Uterus (tissue), 4 donors: ENCODE measurements around the gene SCN1B. TPM values are rescaled to one million over a fixed set of nuclear protein-coding genes. Genes with fewer than 3 reads are reported as not detected.
"Not testable (repeated sequence)": the region's sequence is repeated elsewhere in the genome, so short reads cannot be mapped to it uniquely, and the experiment has no call there.

Experiments
- DNase-seq, 2 donors: peaks; one replicate each; pipeline ENCODE4 v3.0.0-alpha.2; 2019 to 2020
- H3K27ac ChIP-seq, 2 donors: fragments of 200-600 bp; sonication (generic); 1 replicate in 1 of 2; 2 replicates in 1 of 2; pipeline ENCODE4 v1.5.1; 2016 to 2018
- H3K27me3 ChIP-seq, 2 donors: fragments of 200-600 bp; sonication (generic); one replicate each; pipeline ENCODE4 v1.5.1; 2018 to 2019; ENCODE audit warnings: control low read depth in 1 of 2
- H3K36me3 ChIP-seq, 2 donors: fragments of 200-600 bp; sonication (generic); one replicate each; pipeline ENCODE4 v1.5.1; 2019; ENCODE audit warnings: control low read depth in 1 of 2
- H3K4me1 ChIP-seq, 2 donors: fragments of 200-600 bp; sonication (generic); one replicate each; pipeline ENCODE4 v1.5.1; 2018 to 2019; ENCODE audit warnings: control low read depth in 1 of 2
- H3K4me3 ChIP-seq, 2 donors: fragments of 200-600 bp; sonication (generic); 1 replicate in 1 of 2; 2 replicates in 1 of 2; pipeline ENCODE4 v1.5.1; 2018 to 2019; ENCODE audit warnings: mild to moderate bottlenecking in 1 of 2
- H3K9me3 ChIP-seq, 2 donors: fragments of 200-600 bp; sonication (generic); one replicate each; pipeline ENCODE4 v1.5.1; 2019; ENCODE audit warnings: control low read depth in 1 of 2
- POLR2A ChIP-seq, 2 donors: fragments of 450-650 bp; IDR thresholded peaks; one replicate each; pipeline ENCODE4 v1.6.1; 2016; ENCODE audit warnings: antibody characterized with exemption in 2 of 2, mild to moderate bottlenecking in 1 of 2, moderate library complexity in 1 of 2
- intact Hi-C: fragments of 100-400 bp; cut with DNase I; formaldehyde crosslinking; loops from one replicate; pipeline ENCODE4 v1.15.1; 2023; ENCODE audit warnings: low total_unique reads
- total RNA-seq, 4 donors: library from RNA; depleted of rRNA in 3 of 4; stranded (reverse); fragments of >200 nt in 3 of 4; gene quantifications; one replicate each; pipeline versions ENCODE4 v1.1.0 to v1.2.4, GENCODE V29; 2014 to 2023
- TF ChIP-seq, protein P1 (sequence below), 4 experiments: fragments of 200-600 bp in 2 of 4; fragments of 450-650 bp in 2 of 4; sonication (generic) in 2 of 4; IDR thresholded peaks; one replicate each; pipeline ENCODE4 v1.5.1; 2016 to 2019; ENCODE audit warnings: antibody characterized with exemption in 4 of 4, mild to moderate bottlenecking in 2 of 4, moderate library complexity in 1 of 4
- donor health status: DM: yes; HTN: yes; CAD: no.

Gene SCN1B
- total RNA-seq, 4 donors from 2014 or later: 0.26 to 15.2 (median 0.78) TPM

DNA sequence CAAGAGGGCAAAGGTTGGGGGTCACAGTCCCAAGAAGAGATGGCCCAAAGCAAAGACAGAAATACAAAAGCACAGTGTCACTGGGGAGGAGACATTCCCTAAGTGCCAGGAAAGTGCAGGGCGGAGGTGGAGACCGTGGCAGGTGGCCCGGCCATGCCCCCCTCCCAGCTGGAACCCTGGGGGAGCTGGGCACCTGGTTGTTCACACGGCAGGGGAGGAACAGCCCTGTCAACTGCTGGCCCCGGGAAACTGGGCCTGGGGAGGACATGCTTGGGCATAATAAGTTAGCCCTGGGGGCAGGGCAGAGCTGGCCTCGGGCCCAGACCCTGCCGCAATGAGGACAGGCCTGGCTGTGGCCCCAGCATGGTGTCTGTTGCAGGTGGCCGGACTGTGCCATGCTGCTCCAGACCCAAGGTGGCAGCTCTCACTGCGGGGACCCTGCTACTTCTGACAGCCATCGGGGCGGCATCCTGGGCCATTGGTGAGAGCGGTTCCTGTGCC lies 18.7 kb downstream of the SCN1B start:
- intact Hi-C loops: no loop called here
- no peak for DNase-seq
- no peaks in the 10 kb centered on the region for H3K36me3 ChIP-seq
- TF ChIP-seq POLR2A (IDR thresholded peaks at IDR 0.05): no peak
- TF ChIP-seq, protein P1, sequence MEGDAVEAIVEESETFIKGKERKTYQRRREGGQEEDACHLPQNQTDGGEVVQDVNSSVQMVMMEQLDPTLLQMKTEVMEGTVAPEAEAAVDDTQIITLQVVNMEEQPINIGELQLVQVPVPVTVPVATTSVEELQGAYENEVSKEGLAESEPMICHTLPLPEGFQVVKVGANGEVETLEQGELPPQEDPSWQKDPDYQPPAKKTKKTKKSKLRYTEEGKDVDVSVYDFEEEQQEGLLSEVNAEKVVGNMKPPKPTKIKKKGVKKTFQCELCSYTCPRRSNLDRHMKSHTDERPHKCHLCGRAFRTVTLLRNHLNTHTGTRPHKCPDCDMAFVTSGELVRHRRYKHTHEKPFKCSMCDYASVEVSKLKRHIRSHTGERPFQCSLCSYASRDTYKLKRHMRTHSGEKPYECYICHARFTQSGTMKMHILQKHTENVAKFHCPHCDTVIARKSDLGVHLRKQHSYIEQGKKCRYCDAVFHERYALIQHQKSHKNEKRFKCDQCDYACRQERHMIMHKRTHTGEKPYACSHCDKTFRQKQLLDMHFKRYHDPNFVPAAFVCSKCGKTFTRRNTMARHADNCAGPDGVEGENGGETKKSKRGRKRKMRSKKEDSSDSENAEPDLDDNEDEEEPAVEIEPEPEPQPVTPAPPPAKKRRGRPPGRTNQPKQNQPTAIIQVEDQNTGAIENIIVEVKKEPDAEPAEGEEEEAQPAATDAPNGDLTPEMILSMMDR (IDR thresholded peaks at IDR 0.05): no peak
- no peaks in the 10 kb centered on the region for H3K4me1 ChIP-seq
- H3K27me3 ChIP-seq: no peaks in the 10 kb centered on the region
- H3K4me3 ChIP-seq: no peak overlapping the region
- no peak overlapping the region for H3K27ac ChIP-seq
- H3K9me3 ChIP-seq: no peaks in the 10 kb centered on the region

DNA sequence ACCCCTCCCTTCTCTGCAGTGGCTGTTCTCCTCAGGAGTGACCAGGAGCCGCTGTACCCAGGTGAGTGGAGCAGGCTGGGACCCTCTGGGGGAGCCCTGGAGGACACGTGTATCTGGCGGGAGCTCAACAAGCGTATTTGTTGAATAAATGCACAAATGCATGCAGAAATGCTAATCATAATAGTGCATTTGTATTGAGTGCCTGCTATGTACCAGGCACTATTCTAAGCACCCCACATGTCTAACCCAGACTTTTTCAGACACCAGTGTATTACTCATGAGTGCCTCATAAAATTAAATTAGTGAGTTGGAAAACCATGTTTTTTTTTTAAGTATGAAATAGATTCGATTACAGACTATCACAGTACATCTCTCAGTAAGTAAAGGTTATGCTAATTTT lies 19.2 kb downstream of the SCN1B start:
- H3K27ac ChIP-seq: no peak overlapping the region
- no peak for DNase-seq
- intact Hi-C loops: no loop called here
- no peaks in the 10 kb centered on the region for H3K36me3 ChIP-seq
- no peaks in the 10 kb centered on the region for H3K27me3 ChIP-seq
- no peak overlapping the region for H3K4me3 ChIP-seq
- no peaks in the 10 kb centered on the region for H3K4me1 ChIP-seq
- TF ChIP-seq, protein P1 (IDR thresholded peaks at IDR 0.05): no peak
- TF ChIP-seq POLR2A (IDR thresholded peaks at IDR 0.05): no peak
- H3K9me3 ChIP-seq: no peaks in the 10 kb centered on the region

DNA sequence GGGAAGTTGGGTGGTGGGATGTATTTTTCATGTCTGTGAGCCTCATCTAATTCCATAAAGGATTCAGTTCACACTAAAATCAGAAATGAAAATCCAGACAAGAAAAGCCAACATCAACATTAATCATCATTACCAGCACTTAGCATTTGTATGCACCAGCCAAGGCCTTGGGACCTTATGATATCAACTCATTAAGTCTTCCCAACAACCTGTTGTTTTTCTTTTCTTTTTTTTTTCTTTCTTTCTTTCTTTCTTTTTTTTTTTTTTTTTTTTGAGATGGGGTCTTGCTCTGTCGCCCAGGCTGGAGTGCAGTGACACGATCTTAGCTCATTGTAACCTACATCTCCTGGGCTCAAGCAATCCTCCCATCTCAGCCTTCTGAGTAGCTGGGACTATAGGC lies 20.4 kb downstream of the SCN1B start:
- H3K4me3 ChIP-seq, H3K9me3 ChIP-seq, H3K4me1 ChIP-seq, H3K27me3 ChIP-seq, H3K27ac ChIP-seq, intact Hi-C loops, DNase-seq, H3K36me3 ChIP-seq: not testable (repeated sequence)

DNA sequence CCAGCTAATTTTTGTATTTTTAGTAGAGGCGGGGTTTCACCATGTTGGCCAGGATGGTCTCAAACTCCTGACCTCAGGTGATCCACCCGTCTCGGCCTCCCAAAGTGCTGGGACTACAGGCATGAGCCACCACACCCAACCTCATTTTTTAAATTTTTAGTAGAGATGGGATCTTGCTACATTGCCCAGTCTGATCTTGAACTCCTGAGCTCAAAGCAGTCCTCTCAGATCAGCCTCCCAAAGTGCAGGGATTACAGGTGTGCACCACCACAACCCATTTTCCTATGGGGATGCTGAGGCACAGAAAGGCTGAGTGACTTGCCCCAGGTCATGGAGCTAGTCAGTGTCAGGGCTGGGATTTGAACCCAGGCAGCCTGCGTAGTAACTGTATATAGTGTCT lies 21.0 kb downstream of the SCN1B start:
- H3K4me3 ChIP-seq, H3K27ac ChIP-seq, H3K36me3 ChIP-seq, H3K27me3 ChIP-seq, H3K9me3 ChIP-seq, intact Hi-C loops, H3K4me1 ChIP-seq, DNase-seq: not testable (repeated sequence)

DNA sequence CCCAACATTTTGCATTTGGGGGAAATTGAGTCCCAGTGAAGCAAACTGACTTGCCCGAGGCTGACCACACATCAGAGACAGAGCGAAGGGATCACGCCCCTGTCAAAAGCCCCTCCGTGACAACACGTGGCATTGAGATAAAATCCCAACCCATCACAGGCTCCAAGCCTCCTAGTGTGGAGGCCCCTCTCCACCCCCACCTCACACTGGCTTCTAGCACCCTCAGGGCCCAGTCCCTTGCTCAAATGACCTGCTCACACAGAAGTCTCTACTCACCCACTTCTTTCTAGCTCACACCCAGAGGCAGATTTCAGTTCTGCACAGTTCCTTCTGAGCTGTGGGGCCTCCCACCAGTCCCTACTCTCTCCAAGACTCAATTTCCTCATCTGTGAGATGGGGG lies 21.5 kb downstream of the SCN1B start:
- H3K36me3 ChIP-seq: no peaks in the 10 kb centered on the region
- no peak overlapping the region for H3K27ac ChIP-seq
- H3K4me1 ChIP-seq: no peaks in the 10 kb centered on the region
- intact Hi-C loops: no loop called here
- DNase-seq: no peak
- H3K27me3 ChIP-seq: no peaks in the 10 kb centered on the region
- no peaks in the 10 kb centered on the region for H3K9me3 ChIP-seq
- TF ChIP-seq POLR2A (IDR thresholded peaks at IDR 0.05): no peak
- TF ChIP-seq, protein P1 (IDR thresholded peaks at IDR 0.05): no peak
- no peak overlapping the region for H3K4me3 ChIP-seq

DNA sequence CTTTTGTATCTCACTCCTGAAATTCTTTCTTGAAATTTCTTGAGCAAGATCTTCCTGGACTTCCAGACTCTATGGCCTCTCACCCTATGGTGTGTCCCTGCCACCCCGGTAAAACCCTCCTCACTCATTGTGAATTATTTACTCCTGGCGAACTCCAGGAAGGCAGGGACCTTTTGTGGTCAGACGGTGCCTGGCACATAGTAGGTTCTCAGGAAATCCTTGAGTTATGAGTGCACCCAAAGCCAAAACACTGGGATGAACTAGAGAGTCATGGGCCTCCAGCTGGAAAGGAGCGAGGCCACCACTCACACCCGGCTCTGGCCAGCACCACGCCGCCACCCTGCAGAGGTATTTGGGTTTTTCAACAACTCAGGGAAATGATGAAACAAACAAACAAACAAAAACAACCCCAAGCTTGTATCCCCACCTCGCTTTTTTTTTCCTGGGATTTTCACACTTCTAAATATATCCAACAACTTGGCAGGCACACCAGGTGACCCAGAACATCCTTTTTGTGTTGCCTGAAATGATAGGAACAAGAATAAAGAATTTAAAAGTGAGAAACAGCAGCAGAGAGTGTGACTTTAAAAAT lies 22.4 kb downstream of the SCN1B start:
- Histone ChIP-seq H3K27me3 (no peaks in the 10 kb centered on the region), H3K4me1 (no peaks in the 10 kb centered on the region), H3K9me3 (no peaks in the 10 kb centered on the region), H3K27ac (no peak overlapping the region), H3K36me3 (no peaks in the 10 kb centered on the region), H3K4me3 (no peak overlapping the region)
- intact Hi-C loops: no loop called here
- TF ChIP-seq, protein P1 (IDR thresholded peaks at IDR 0.05): no peak
- TF ChIP-seq POLR2A (IDR thresholded peaks at IDR 0.05): no peak
- no peak for DNase-seq
